Spleen (tissue), 7 donors: ENCODE data around the gene SLC22A3.

Experiments
- CTCF ChIP-seq, 11 experiments: fragments of 200-600 bp in 7 of 11; fragments of 450-650 bp in 4 of 11; sonication (generic) in 4 of 11; IDR thresholded peaks in 8 of 11; conservative IDR thresholded peaks in 3 of 11; 1 replicate in 7 of 11; 2 replicates in 4 of 11; pipeline versions ENCODE4 v1.4.0 to v1.8.0; 2016 to 2021; ENCODE audit warnings: antibody characterized with exemption in 11 of 11, inconsistent platforms in 4 of 11, mild to moderate bottlenecking in 1 of 11
- POLR2A ChIP-seq, 3 donors: fragments of 450-650 bp; IDR thresholded peaks; one replicate each; pipeline ENCODE4 v1.5.1; 2017; ENCODE audit warnings: antibody characterized with exemption in 3 of 3, mild to moderate bottlenecking in 1 of 3
- donor health status: DM: no; HTN: no; CAD: no; lungs with moderate emphysema.
- donor health status: DM: no; HTN: no; CAD: no.
- donor health status: DM: no; HTN: no; CAD: no.

GRCh38 chr6:160400446-160400845 lies 52.3 kb downstream of the SLC22A3 start:
- TF ChIP-seq CTCF (IDR thresholded peaks at IDR 0.05 in 8 of 11, conservative IDR thresholded peaks at IDR 0.05 in 3 of 11) (no peak), POLR2A (IDR thresholded peaks at IDR 0.05) (no peak)
